GOT3 (cell line): Measurements from ENCODE around the gene CDCA8.
"Not testable (repeated sequence)": the region's sequence is repeated elsewhere in the genome, so short reads cannot be mapped to it uniquely, and the experiment has no call there.

Experiments
- DNase-seq: peaks from one replicate; lab custom pipeline; 2025; ENCODE audit warnings: mixed read lengths; lab: John Stamatoyannopoulos, UW

The CDCA8 gene

GRCh38 chr1:37738619-37739018 is 46.3 kb downstream of the CDCA8 start:
- not testable (repeated sequence) for DNase-seq

DNA sequence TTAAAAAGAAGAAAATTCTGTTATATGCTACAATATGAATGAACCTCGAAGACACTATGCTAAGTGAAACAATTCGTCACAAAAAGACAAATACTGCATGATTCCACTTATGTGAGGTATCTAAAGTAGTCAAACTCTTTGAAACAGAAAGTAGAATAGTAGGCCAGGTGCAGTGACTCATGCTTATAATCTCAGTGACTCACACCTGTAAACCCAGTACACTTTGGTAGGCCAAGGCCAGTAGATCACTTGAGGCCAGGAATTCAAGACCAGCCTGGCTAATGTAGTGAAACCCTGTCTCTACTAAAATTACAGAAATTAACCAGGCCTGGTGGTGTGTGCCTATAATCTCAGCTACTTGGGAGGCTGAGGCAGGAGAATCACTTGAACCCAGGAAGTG is 46.9 kb downstream of the CDCA8 start:
- DNase-seq = no peak

- DNase-seq = no peak
Measured at GRCh38 chr1:37741130-37741529, 48.8 kb downstream of the CDCA8 start.

GRCh38 chr1:37741662-37742061 is 49.3 kb downstream of the CDCA8 start:
- DNase-seq = no peak

- DNase-seq = no peak
Measured at GRCh38 chr1:37746806-37747205, 54.5 kb downstream of the CDCA8 start.

DNA sequence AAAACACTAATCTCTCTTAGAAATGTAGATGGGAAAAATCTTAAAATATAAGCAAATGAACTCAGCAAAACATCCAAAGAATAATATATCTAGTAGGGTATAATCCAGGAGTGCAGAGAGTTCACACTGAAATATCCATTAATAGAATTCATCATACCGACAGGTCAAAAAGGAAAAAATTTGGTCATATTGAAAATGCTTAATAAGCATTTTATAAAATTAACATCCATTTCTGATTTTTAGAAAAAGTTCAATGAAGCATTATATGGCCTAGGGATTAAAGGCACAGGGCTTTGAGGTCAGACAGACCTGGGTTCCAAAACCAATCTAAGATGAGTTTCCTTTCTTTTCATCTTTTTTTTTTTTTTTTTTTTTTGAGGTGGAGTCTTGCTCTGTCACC is 56.2 kb downstream of the CDCA8 start:
- no peak for DNase-seq

GRCh38 chr1:37752213-37752582 is 59.9 kb downstream of the CDCA8 start:
- DNase-seq = no peak

DNA sequence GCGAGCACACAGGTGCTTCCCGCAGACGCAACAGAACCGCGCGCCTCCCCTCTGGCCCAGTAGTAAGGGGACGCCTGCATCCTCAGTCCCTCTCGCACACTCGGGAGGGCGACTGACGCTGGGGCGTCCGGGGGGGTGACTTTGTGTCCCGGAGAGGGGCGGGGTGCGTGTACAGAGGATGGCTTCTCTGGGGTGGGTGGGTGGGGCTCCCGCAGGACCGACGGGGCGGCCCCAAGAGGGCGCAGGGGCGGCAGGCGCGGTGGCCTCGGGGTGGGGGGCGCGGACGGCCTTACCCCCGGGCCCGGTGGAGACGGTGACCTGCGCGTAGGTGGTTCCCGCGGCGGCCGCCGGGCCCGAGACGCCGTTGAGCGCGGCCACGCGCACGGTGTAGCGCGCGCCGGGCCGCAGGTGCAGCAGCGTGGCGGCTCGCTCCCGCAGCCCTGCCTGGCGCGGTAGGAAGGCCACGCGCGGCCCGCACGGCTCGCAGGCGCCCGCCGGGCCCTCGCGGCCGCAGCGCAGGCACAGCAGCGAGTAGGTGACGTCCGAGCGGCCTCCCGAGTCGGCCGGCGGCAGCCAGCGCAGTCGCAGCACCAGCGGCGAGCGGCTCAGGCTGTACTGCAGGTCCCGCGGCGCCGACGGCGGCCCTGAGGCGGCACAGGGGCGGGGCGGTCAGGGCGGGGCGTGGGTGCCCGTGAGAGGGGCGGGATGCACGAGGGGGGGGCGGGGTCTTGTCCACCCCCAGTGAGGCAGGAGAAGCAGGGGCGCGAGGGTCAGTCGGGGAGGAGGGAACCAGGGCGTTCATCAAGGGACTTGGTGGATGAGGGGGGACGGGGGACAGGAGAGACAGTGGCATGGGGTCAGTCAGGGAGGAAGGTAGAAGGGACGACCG is 60.5 kb downstream of the CDCA8 start:
- no peak for DNase-seq

GRCh38 chr1:37753473-37754321 is 61.4 kb downstream of the CDCA8 start:
- DNase-seq = no peak

GRCh38 chr1:37755290-37755689 is 63.0 kb downstream of the CDCA8 start:
- no peak for DNase-seq

DNA sequence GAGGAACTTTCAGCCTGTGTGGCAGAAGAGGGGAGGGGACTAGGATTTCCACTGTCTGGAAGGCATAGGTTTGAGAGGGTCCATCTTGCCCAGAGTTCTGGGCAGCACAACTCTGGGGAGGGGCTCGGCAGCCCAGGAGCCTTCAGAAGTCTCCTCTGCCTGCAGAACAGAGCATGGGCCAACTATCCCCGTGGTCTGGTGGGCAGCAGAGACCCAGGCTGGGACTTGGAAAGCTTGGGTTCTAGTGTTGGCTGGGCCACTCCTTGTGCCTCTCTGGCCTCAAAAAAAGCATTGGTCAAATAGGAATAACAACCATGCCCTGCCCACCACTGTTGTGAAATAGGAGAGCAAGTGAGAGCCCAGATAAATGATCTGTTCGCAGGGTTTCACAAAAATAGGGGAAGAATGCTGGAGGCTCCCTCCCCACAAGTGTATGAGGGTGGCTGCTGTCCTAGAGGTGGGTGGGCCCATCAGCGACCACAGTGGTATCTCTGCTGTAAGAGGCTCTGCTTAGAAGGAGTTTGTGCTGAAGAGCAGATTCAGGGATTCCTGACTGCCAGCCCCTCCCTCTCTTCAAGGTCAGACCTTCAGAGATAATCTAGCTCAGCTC is 63.7 kb downstream of the CDCA8 start:
- DNase-seq = no peak
